Smooth muscle cell (in vitro differentiated cells): ENCODE results near the gene PPP1R12A. TPM values are rescaled to one million over a fixed set of nuclear protein-coding genes. Genes with fewer than 3 reads are reported as not detected.
"Not testable (repeated sequence)": the region's sequence is repeated elsewhere in the genome, so short reads cannot be mapped to it uniquely, and the experiment has no call there.

Source experiments
- DNase-seq: peaks from one replicate; lab custom pipeline; 2025; ENCODE audit not compliant: unreplicated experiment; lab: John Stamatoyannopoulos, UW
- H2AFZ ChIP-seq: fragments of 200-600 bp; sonication (generic); 2 replicates; pipeline ENCODE4 v1.6.0; 2016; ENCODE audit warnings: antibody characterized with exemption, low read depth, mild to moderate bottlenecking
- H3F3A ChIP-seq: fragments of 200-600 bp; sonication (generic); 2 replicates; pipeline ENCODE4 v1.6.0; 2017; ENCODE audit warnings: antibody characterized with exemption, low read depth
- H3K27ac ChIP-seq: fragments of 200-600 bp; sonication (generic); 2 replicates; pipeline ENCODE4 v1.5.1; 2016; ENCODE audit warnings: low read depth, mild to moderate bottlenecking
- H3K27me3 ChIP-seq: fragments of 200-600 bp; sonication (generic); 2 replicates; pipeline ENCODE4 v1.6.1; 2016; ENCODE audit warnings: low read depth, mild to moderate bottlenecking
- H3K36me3 ChIP-seq: fragments of 200-600 bp; sonication (generic); 2 replicates; pipeline ENCODE4 v1.5.1; 2016; ENCODE audit warnings: low read depth
- H3K4me1 ChIP-seq: fragments of 200-600 bp; sonication (generic); 2 replicates; pipeline ENCODE4 v1.5.1; 2016; ENCODE audit warnings: low read depth
- H3K4me2 ChIP-seq: fragments of 200-600 bp; sonication (generic); 2 replicates; pipeline ENCODE4 v1.6.0; 2016; ENCODE audit warnings: mild to moderate bottlenecking
- H3K4me3 ChIP-seq: fragments of 200-600 bp; sonication (generic); 2 replicates; pipeline ENCODE4 v1.5.1; 2016; ENCODE audit warnings: mild to moderate bottlenecking
- H3K79me2 ChIP-seq: fragments of 200-600 bp; sonication (generic); 2 replicates; pipeline ENCODE4 v1.6.0; 2016; ENCODE audit warnings: low read depth, mild to moderate bottlenecking
- H3K9ac ChIP-seq: fragments of 200-600 bp; sonication (generic); 2 replicates; pipeline ENCODE4 v1.6.0; 2016; ENCODE audit warnings: low read depth
- H3K9me3 ChIP-seq: fragments of 200-600 bp; sonication (generic); replicated peaks from 2 replicates; pipeline ENCODE4 v1.5.1; 2016; ENCODE audit warnings: low read depth
- H4K20me1 ChIP-seq: fragments of 200-600 bp; sonication (generic); 2 replicates; pipeline ENCODE4 v1.6.0; 2016; ENCODE audit warnings: low read depth
- CTCF ChIP-seq: fragments of 200-600 bp; sonication (generic); IDR thresholded peaks from 2 replicates; pipeline ENCODE4 v1.5.1; 2017; ENCODE audit warnings: borderline replicate concordance, mild to moderate bottlenecking, antibody characterized with exemption; ENCODE audit not compliant: insufficient read depth, poor library complexity, severe bottlenecking
- WGBS: methylation state at CpG from one replicate; pipeline ENCODE4 v1.1.7; 2016; ENCODE audit warnings: low lambda C conversion rate; 5-methylcytosine and 5-hydroxymethylcytosine counted together
- polyA plus RNA-seq: library from polyadenylated mRNA; unstranded; fragments of >200 nt; fragmentation: Nextera tagmentation; extraction: Ambion mirVana; gene quantifications from 2 replicates; pipeline ENCODE4 v1.2.1, GENCODE V29; 2016
- total RNA-seq: library from RNA; depleted of rRNA; stranded (reverse); fragments of >200 nt; gene quantifications from 2 replicates; pipeline ENCODE4 v1.2.3, GENCODE V29; 2014

The PPP1R12A gene
- total and polyA plus RNA-seq, 2 experiments from 2014 or later: 98.7 to 102 TPM

DNA sequence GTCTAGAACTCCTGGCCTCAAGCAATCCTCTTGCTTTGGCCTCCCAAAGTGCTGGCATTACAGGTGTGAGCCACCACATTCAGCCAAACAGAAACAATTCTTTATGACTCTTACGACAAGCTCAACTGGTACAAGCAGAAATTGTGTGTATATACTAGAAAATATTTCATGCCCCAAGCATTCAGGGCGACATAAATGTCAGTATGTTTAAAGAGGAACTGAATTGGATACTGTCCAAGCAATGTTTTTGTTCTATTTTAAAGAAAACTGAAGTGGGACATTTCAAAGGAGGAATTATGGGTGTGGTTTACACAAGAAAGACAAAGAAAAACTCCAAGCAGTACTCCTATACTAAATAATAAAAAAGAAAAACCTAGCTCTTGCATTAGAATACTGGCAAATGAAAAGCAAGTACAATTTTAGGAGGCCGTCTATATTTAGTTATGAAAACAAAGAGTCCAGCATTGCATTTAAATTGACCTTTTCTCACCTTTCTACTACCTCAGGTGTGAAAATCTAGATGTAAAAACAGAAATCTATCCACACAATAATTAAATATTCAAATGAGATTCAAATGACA lies 48.9 kb downstream of the PPP1R12A start:
- TF ChIP-seq CTCF: no peak
- Histone ChIP-seq H3K4me1 (peaks cover 10% of the 10 kb centered on the region), H3K79me2 (peaks cover 100% of the 10 kb centered on the region), H3K9ac (no peak overlapping the region), H3K27me3 (no peaks in the 10 kb centered on the region), H3F3A (no peaks in the 10 kb centered on the region), H3K4me2 (no peak overlapping the region), H3K9me3 (no peaks in the 10 kb centered on the region), H2AFZ (no peak overlapping the region), H3K27ac (peak overlapping the region; percentile 37), H3K4me3 (no peak overlapping the region), H4K20me1 (peaks cover 97% of the 10 kb centered on the region), H3K36me3 (no peaks in the 10 kb centered on the region)
- DNase-seq: no peak
- WGBS: 95% methylated on average over 3 of the region's 3 CpGs

GRCh38 chr12:79884401-79885006 lies 50.4 kb downstream of the PPP1R12A start:
- H3K27me3 ChIP-seq: no peaks in the 10 kb centered on the region
- TF ChIP-seq CTCF: no peak
- H3K9me3 ChIP-seq: no peaks in the 10 kb centered on the region
- H2AFZ ChIP-seq: no peak overlapping the region
- H3K4me1 ChIP-seq: peaks cover 10% of the 10 kb centered on the region
- 67% methylated on average over 3 of the region's 3 CpGs for WGBS
- peak overlapping the region; percentile 52 for H3K9ac ChIP-seq
- peaks cover 100% of the 10 kb centered on the region for H3K79me2 ChIP-seq
- DNase-seq: no peak
- peaks cover 100% of the 10 kb centered on the region for H4K20me1 ChIP-seq
- no peaks in the 10 kb centered on the region for H3F3A ChIP-seq
- no peak overlapping the region for H3K4me3 ChIP-seq
- H3K4me2 ChIP-seq: peak overlapping the region; percentile 71
- H3K36me3 ChIP-seq: no peaks in the 10 kb centered on the region
- peak overlapping the region; percentile 91 for H3K27ac ChIP-seq

GRCh38 chr12:79883216-79883615 lies 51.7 kb downstream of the PPP1R12A start:
- Histone ChIP-seq H3K27ac (peak overlapping the region; percentile 91), H3K4me3 (no peak overlapping the region), H3K4me1 (peaks cover 10% of the 10 kb centered on the region), H3K9me3 (no peaks in the 10 kb centered on the region), H3K9ac (peak overlapping the region; percentile 72), H3F3A (no peaks in the 10 kb centered on the region), H3K36me3 (no peaks in the 10 kb centered on the region), H4K20me1 (peaks cover 100% of the 10 kb centered on the region), H3K27me3 (no peaks in the 10 kb centered on the region), H3K4me2 (peak overlapping the region; percentile 71), H3K79me2 (peaks cover 100% of the 10 kb centered on the region), H2AFZ (no peak overlapping the region)
- DNase-seq: no peak
- 35% methylated on average over 1 of the region's 1 CpG for WGBS
- TF ChIP-seq CTCF: no peak

DNA sequence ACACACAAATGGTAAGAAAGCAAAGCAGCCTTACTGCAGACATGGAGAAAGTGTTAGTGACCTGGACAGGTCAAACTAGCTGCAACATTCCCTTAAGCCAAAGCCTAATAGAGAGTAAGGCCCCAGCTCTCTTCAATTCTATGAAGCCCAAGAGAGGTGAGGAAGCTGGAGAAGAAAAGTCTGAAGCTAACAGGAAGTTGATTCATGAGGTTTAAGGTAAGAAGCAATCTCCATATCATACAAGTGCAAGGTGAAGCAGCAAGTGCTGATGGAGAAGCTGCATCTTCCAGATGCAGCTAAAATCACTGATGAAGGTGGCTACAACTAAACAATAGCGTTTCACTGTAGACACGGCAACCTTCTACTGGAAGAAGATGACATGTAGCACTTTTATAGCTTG lies 53.5 kb downstream of the PPP1R12A start:
- no peak for TF ChIP-seq CTCF
- H3K9me3 ChIP-seq: no peaks in the 10 kb centered on the region
- H3K4me3 ChIP-seq: no peak overlapping the region
- DNase-seq: no peak
- H3K4me1 ChIP-seq: peaks cover 10% of the 10 kb centered on the region
- peaks cover 100% of the 10 kb centered on the region for H4K20me1 ChIP-seq
- H3K36me3 ChIP-seq: no peaks in the 10 kb centered on the region
- no peak overlapping the region for H3K27ac ChIP-seq
- no peaks in the 10 kb centered on the region for H3K27me3 ChIP-seq
- H3F3A ChIP-seq: no peaks in the 10 kb centered on the region
- 98% methylated on average over 2 of the region's 2 CpGs for WGBS
- H3K9ac ChIP-seq: no peak overlapping the region
- H3K79me2 ChIP-seq: peaks cover 98% of the 10 kb centered on the region
- no peak overlapping the region for H3K4me2 ChIP-seq
- H2AFZ ChIP-seq: no peak overlapping the region

- WGBS: 94% methylated on average over 4 of the region's 4 CpGs
- not testable (repeated sequence) for H3K27ac ChIP-seq
Observed at GRCh38 chr12:79878506-79878905, 56.4 kb downstream of the PPP1R12A start.

More at GRCh38 chr12:79878506-79878905, 56.4 kb downstream of the PPP1R12A start:
- peaks cover 98% of the 10 kb centered on the region for H3K79me2 ChIP-seq
- H4K20me1 ChIP-seq: peaks cover 99% of the 10 kb centered on the region
- not testable (repeated sequence) for H3K9me3 ChIP-seq, H2AFZ ChIP-seq, H3K27me3 ChIP-seq, DNase-seq, H3K4me2 ChIP-seq, H3K9ac ChIP-seq, H3K4me3 ChIP-seq, H3K36me3 ChIP-seq, H3F3A ChIP-seq
- peaks cover 13% of the 10 kb centered on the region for H3K4me1 ChIP-seq
